Endothelial cell of umbilical vein (primary cell): Measurements from ENCODE around the gene FAM43A. TPM values are rescaled to one million over a fixed set of nuclear protein-coding genes. Genes with fewer than 3 reads are reported as not detected.
A peak's percentile ranks its signal among the peaks of the same experiment; 100 is the strongest.

Source experiments
- BruUV-seq: library from RNA; stranded (reverse); fragments of 400-500 nt; replicated peaks from 2 replicates; lab custom pipeline; 2021; lab: Mats Ljungman, UMichigan
- CTCF ChIA-PET: fragments of 300-600, 350-600 bp; sonication (Branson Sonifier 250); formaldehyde crosslinking; loops from one replicate; lab custom pipeline; 2021; ENCODE audit warnings: antibody characterized with exemption, inconsistent platforms; lab: Charles Lee
- POLR2A ChIA-PET: fragments of 300-600, 350-600 bp; sonication (Branson Sonifier 250); formaldehyde crosslinking; loops from one replicate; lab custom pipeline; 2021; ENCODE audit warnings: antibody characterized with exemption, inconsistent platforms; lab: Charles Lee
- DNase-seq: peaks from one replicate; pipeline ENCODE4 v3.0.0-alpha.2; 2011; ENCODE audit warnings: low read depth, low spot score
- FAIRE-seq: peaks from 2 replicates; lab custom pipeline; 2011; peaks lifted over from hg19 to GRCh38; lab: Jason Lieb, UNC
- H2AFZ ChIP-seq: 2 replicates; pipeline ENCODE4 v1.6.0; 2012; ENCODE audit warnings: low read depth, low read length, control low read depth, inconsistent platforms
- H3K27ac ChIP-seq: 2 replicates; pipeline ENCODE4 v1.5.1; 2011; ENCODE audit warnings: low read depth, mild to moderate bottlenecking, control low read depth, low read length, moderate library complexity; ENCODE audit not compliant: insufficient read depth
- H3K27me3 ChIP-seq, 2 experiments: 2 replicates each; pipeline versions ENCODE4 v1.6.0 to v1.6.1; 2011; ENCODE audit warnings: low read length in 2 of 2, mixed read lengths in 1 of 2; ENCODE audit not compliant: control insufficient read depth in 2 of 2, insufficient read depth in 2 of 2
- H3K36me3 ChIP-seq, 2 experiments: 2 replicates in 1 of 2; 3 replicates in 1 of 2; pipeline ENCODE4 v1.5.1; 2011; ENCODE audit warnings: low read length in 2 of 2, mild to moderate bottlenecking in 1 of 2, moderate library complexity in 1 of 2; ENCODE audit not compliant: control insufficient read depth in 2 of 2, insufficient read depth in 2 of 2; ENCODE audit errors: extremely low read depth in 1 of 2
- H3K4me1 ChIP-seq: 3 replicates; pipeline ENCODE4 v1.5.1; 2011; ENCODE audit warnings: mild to moderate bottlenecking, low read length; ENCODE audit not compliant: control insufficient read depth, insufficient read depth; ENCODE audit errors: extremely low read depth
- H3K4me2 ChIP-seq: 2 replicates; pipeline ENCODE4 v1.6.1; 2011; ENCODE audit warnings: low read length, control low read depth, mixed read lengths; ENCODE audit not compliant: insufficient read depth
- H3K4me3 ChIP-seq, 3 experiments: fragments of 200-600 bp in 1 of 3; sonication (generic), shearing (Covaris generic) in 1 of 3; replicated peaks in 1 of 3; 2 replicates each; pipeline ENCODE4 v1.5.1; 2011 to 2016; ENCODE audit warnings: control low read depth in 3 of 3, low read length in 3 of 3, mild to moderate bottlenecking in 2 of 3, inconsistent platforms in 1 of 3, low read depth in 1 of 3, moderate library complexity in 1 of 3; ENCODE audit not compliant: insufficient read depth in 1 of 3
- H3K79me2 ChIP-seq: 2 replicates; pipeline ENCODE4 v1.6.0; 2012; ENCODE audit warnings: low read length, inconsistent platforms; ENCODE audit not compliant: control insufficient read depth, insufficient read depth
- H3K9ac ChIP-seq: replicated peaks from 2 replicates; pipeline ENCODE3; 2011; ENCODE audit warnings: low read length, control low read depth; ENCODE audit not compliant: insufficient read depth; ENCODE audit errors: extremely low read depth
- H3K9me1 ChIP-seq: replicated peaks from 3 replicates; pipeline ENCODE4 v1.6.0; 2011; ENCODE audit warnings: mild to moderate bottlenecking, low read length; ENCODE audit not compliant: control insufficient read depth, insufficient read depth; ENCODE audit errors: extremely low read depth
- H3K9me3 ChIP-seq: replicated peaks from 2 replicates; pipeline ENCODE4 v1.5.1; 2012; ENCODE audit warnings: low read length, inconsistent platforms; ENCODE audit not compliant: control insufficient read depth, insufficient read depth
- H4K20me1 ChIP-seq: replicated peaks from 2 replicates; pipeline ENCODE3; 2011; ENCODE audit warnings: mild to moderate bottlenecking, low read length; ENCODE audit not compliant: control insufficient read depth, insufficient read depth; ENCODE audit errors: extremely low read depth
- EZH2 ChIP-seq: IDR thresholded peaks from 2 replicates; pipeline ENCODE4 v1.6.1; 2012; ENCODE audit warnings: borderline replicate concordance, low read depth, mild to moderate bottlenecking, moderate library complexity, low read length, inconsistent platforms; ENCODE audit not compliant: severe bottlenecking
- FOS ChIP-seq: IDR thresholded peaks from 2 replicates; pipeline ENCODE4 v1.6.1; 2011; ENCODE audit warnings: mild to moderate bottlenecking, low read length, moderate library complexity, borderline replicate concordance; ENCODE audit not compliant: insufficient read depth
- GATA2 ChIP-seq: IDR thresholded peaks from 2 replicates; pipeline ENCODE4 v1.7.0; 2011; ENCODE audit warnings: low read depth, mild to moderate bottlenecking, moderate library complexity, mixed read lengths, low read length; ENCODE audit not compliant: insufficient read length, insufficient read depth
- JUN ChIP-seq: IDR thresholded peaks from 2 replicates; pipeline ENCODE4 v1.6.1; 2011; ENCODE audit warnings: borderline replicate concordance, low read depth; ENCODE audit not compliant: insufficient read length, insufficient read depth
- MYC ChIP-seq: IDR thresholded peaks from one replicate; pipeline ENCODE4 v1.6.1; 2011; ENCODE audit warnings: mild to moderate bottlenecking, low read depth, low read length
- POLR2A ChIP-seq: IDR thresholded peaks from 2 replicates; pipeline ENCODE4 v1.6.1; 2012; ENCODE audit warnings: low read depth, mild to moderate bottlenecking, control low read depth, low read length
- POLR2AphosphoS5 ChIP-seq: IDR thresholded peaks from 2 replicates; pipeline ENCODE4 v1.6.1; 2012; ENCODE audit warnings: low read depth, mild to moderate bottlenecking, control low read depth, low read length, moderate library complexity; ENCODE audit not compliant: insufficient read depth
- dilution Hi-C: fragments of 300-500 bp; cut with MboI; formaldehyde crosslinking; loops from one replicate; pipeline ENCODE4 v1.15.0; 2019; ENCODE audit warnings: low sequenced_read_pairs; ENCODE audit not compliant: extremely low pct_ligation_motif_present
- intact Hi-C: fragments of 100-400 bp; cut with micrococcal nuclease; formaldehyde crosslinking; loops from one replicate; pipeline ENCODE4 v1.10.0; 2022
- polyA plus RNA-seq, 4 experiments: library from polyadenylated mRNA; depleted of rRNA in 3 of 4; stranded (reverse) in 3 of 4; unstranded in 1 of 4; fragments of >200 nt; gene quantifications; 2 replicates each; pipeline versions ENCODE4 v1.2.1 to v1.2.3, GENCODE V29; 2011 to 2012; ENCODE audit warnings: missing spikeins in 1 of 4
- total RNA-seq: library from RNA; stranded (reverse); gene quantifications from 2 replicates; pipeline ENCODE4 v1.2.3, GENCODE V29; 2021
- TF ChIP-seq, protein P1 (sequence below): IDR thresholded peaks from 2 replicates; pipeline ENCODE4 v1.6.1; 2011; ENCODE audit not compliant: insufficient read depth, insufficient read length
- TF ChIP-seq, protein P2 (sequence below), 2 donors: IDR thresholded peaks; 1 replicate in 1 of 2; 2 replicates in 1 of 2; pipeline ENCODE4 v1.5.1; 2011; ENCODE audit warnings: low read length in 2 of 2, mild to moderate bottlenecking in 2 of 2, moderate library complexity in 2 of 2, control low read depth in 1 of 2, inconsistent platforms in 1 of 2, low read depth in 1 of 2; ENCODE audit not compliant: insufficient read depth in 1 of 2; ENCODE audit errors: extremely low read depth in 1 of 2

The FAM43A gene
- total and polyA plus RNA-seq, 2 donors (not counting 3 experiments of a cell fraction or from before 2014, with no cell fraction given), result 244 to 307 TPM

DNA sequence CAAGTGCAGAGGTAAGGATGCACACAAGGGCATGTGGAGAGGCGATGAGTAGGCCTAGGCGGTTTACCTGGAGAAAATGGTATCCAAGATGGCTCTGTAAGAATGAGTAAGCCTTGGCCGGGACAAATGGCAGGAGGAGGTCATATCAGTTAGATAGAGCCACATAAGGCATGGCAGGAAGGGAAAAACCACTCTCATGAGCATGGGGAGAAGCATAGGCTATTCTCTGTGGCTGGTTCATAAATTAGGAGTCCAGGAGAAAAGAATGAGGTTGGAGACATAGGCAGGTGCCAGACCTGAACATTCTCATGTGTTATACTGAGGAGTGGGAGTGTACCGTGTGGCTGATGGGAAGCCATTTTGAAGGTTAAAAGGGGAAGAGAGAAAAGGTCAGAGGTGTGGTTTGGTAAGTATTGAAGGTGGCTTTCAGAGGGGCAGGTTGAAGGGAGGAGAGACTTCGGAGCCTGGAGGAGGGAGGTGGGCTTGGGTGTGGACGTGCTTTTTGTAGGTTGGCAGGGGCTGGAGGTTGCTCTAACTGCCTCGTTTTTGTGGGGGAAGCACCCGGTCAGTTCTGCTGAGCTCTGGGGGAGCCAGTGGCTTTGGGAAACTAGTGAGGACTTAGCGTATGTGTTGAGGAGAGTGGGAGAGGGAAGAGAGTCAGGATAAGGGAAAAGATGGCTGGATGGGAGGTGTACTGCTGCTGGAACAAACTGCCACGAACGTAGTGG is 4.6 kb upstream of the FAM43A start:
- Histone ChIP-seq H3K4me1 (peaks cover 18% of the 10 kb centered on the region), H3K27me3 (no peaks in the 10 kb centered on the region), H3K79me2 (peaks cover 3% of the 10 kb centered on the region), H2AFZ (no peak overlapping the region), H3K4me2 (no peak overlapping the region), H3K27ac (no peak overlapping the region), H4K20me1 (no peaks in the 10 kb centered on the region), H3K9ac (no peak overlapping the region), H3K4me3 (no peak overlapping the region), H3K9me3 (no peaks in the 10 kb centered on the region), H3K36me3 (no peaks in the 10 kb centered on the region), H3K9me1 (no peaks in the 10 kb centered on the region)
- ChIA-PET CTCF (no interaction called here), POLR2A (no interaction called here)
- no TSS peak for BruUV-seq
- intact Hi-C loops, result loop anchor here (10.0 kb wide), 1 partner anchor 324 kb away; no protein-coding TSS in a partner anchor
- TF ChIP-seq, protein P1, sequence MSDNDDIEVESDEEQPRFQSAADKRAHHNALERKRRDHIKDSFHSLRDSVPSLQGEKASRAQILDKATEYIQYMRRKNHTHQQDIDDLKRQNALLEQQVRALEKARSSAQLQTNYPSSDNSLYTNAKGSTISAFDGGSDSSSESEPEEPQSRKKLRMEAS, result no peak
- TF ChIP-seq POLR2A (no peak), MYC (no peak), JUN (no peak), GATA2 (no peak)
- FAIRE-seq (no peak), DNase-seq (no peak)
- dilution Hi-C loops, result loop anchor here (10.0 to 25.0 kb wide), 2 partner anchors 431 to 564 kb away; no protein-coding TSS in a partner anchor

DNA sequence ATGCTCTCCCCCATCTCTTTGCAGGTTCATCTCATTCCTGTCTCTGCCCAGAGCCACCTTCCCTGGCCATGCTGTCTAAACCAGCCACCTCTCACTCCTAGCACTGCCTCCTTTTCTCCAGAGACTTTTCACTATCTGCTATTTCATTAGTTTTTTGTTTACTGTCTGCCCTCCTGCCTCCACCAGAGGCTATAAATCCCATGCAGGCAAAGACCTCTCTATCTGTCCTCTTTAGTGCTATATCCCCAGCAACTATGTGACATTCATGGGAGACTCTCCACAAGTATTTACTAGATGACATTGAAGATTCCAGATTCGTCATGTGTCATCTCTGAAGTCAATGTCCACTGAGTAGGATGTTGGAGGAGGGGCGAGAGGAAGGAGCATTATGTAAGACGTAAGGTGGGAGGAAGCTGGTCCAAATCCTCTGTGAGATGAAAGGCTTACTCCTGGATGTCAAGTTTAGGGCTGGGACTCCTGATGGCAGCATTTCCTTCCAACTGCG is 3.4 kb upstream of the FAM43A start:
- Histone ChIP-seq H3K4me3 (no peak overlapping the region), H3K9ac (no peak overlapping the region), H3K36me3 (peaks cover 4 to 5% of the 10 kb centered on the region in 2 experiments), H3K4me1 (peaks cover 18% of the 10 kb centered on the region), H3K79me2 (peaks cover 15% of the 10 kb centered on the region), H3K27ac (no peak overlapping the region), H3K9me3 (no peaks in the 10 kb centered on the region), H3K27me3 (no peaks in the 10 kb centered on the region), H3K9me1 (no peaks in the 10 kb centered on the region), H2AFZ (peak overlapping the region; percentile 3), H4K20me1 (no peaks in the 10 kb centered on the region), H3K4me2 (no peak overlapping the region)
- BruUV-seq, result no TSS peak
- DNase-seq, result no peak
- intact Hi-C loops (loop anchor here (1.0 to 10.0 kb wide), 8 partner anchors 323 to 840 kb away; no protein-coding TSS in a partner anchor), dilution Hi-C loops (loop anchor here (10.0 to 25.0 kb wide), 2 partner anchors 430 to 563 kb away; no protein-coding TSS in a partner anchor)
- ChIA-PET POLR2A (interaction anchor here (0.6 to 1.4 kb wide), 12 partner anchors 10 to 588 kb away, joined by 3 to 10 read pairs (median 4); partner anchors contain the start of genes LSG1 and XXYLT1), CTCF (interaction anchor here (0.6 to 2.8 kb wide), 77 partner anchors 8 to 840 kb away, joined by 3 to 76 read pairs (median 6); partner anchors contain the start of genes LSG1, TMEM44 and XXYLT1)
- FAIRE-seq, result no peak
- no peak for TF ChIP-seq MYC
- TF ChIP-seq GATA2, result no peak
- no peak for TF ChIP-seq FOS
- no peak for TF ChIP-seq EZH2
- TF ChIP-seq, protein P1, result no peak
- TF ChIP-seq, protein P2, sequence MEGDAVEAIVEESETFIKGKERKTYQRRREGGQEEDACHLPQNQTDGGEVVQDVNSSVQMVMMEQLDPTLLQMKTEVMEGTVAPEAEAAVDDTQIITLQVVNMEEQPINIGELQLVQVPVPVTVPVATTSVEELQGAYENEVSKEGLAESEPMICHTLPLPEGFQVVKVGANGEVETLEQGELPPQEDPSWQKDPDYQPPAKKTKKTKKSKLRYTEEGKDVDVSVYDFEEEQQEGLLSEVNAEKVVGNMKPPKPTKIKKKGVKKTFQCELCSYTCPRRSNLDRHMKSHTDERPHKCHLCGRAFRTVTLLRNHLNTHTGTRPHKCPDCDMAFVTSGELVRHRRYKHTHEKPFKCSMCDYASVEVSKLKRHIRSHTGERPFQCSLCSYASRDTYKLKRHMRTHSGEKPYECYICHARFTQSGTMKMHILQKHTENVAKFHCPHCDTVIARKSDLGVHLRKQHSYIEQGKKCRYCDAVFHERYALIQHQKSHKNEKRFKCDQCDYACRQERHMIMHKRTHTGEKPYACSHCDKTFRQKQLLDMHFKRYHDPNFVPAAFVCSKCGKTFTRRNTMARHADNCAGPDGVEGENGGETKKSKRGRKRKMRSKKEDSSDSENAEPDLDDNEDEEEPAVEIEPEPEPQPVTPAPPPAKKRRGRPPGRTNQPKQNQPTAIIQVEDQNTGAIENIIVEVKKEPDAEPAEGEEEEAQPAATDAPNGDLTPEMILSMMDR (IDR thresholded peaks at IDR 0.05; ENCODE audit: extremely low read depth in 1 of 2, insufficient read depth in 1 of 2, low read depth in 1 of 2, low read length in 2 of 2), result no peak
- no peak for TF ChIP-seq POLR2A
- no peak for TF ChIP-seq POLR2AphosphoS5
- TF ChIP-seq JUN, result no peak
